ENCODE measurements around the gene SIGLEC12.

GRCh38 chr19:51520728-51521127, 19.1 kb upstream of the SIGLEC12 start:
- TF ChIP-seq CTCF (IDR thresholded peaks at IDR 0.05; ENCODE audit: low read length): no peak
- no peak for TF ChIP-seq EZH2 (IDR thresholded peaks at IDR 0.05; ENCODE audit: borderline replicate concordance, low read length)
